ENCODE data around the gene EHMT2. TPM values are rescaled to one million over a fixed set of nuclear protein-coding genes. Genes with fewer than 3 reads are reported as not detected.
A peak's percentile ranks its signal among the peaks of the same experiment; 100 is the strongest.

The EHMT2 gene
- polyA plus RNA-seq, 1 donor (not counting 4 experiments of a cell fraction or from before 2014, with no cell fraction given): 17.7 TPM

DNA sequence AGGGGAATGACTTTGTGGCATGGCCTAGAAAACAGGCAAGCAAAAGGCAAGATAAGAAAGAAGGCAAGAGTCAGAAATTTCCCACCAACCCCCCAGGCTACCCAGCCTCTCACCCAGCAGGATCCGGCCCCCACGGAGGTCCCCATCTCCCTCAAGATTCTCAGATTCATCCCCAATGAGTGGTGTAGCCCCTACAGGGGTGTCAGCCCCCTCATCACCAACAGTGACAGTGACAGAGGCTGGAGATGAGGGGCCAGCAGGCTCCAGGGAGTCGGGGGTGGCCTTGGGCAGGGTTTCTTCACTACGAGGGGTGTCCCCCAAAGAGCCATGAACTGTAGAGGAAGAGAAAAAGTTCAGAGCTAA, 1.0 kb downstream of the EHMT2 start:
- Histone ChIP-seq H3K9ac (ENCODE audit: control insufficient read depth, extremely low read depth, insufficient read depth, low read length) (peak overlapping the region; percentile 69), H3K4me3 (ENCODE audit: control insufficient read depth in 2 of 3, extremely low read depth in 1 of 3, insufficient read depth in 2 of 3, low read depth in 1 of 3, low read length in 3 of 3) (peak overlapping the region; percentile 56 to 88 (median 85)), H3K27me3 (ENCODE audit: control insufficient read depth, extremely low read depth, insufficient read depth, low read length) (no peaks in the 10 kb centered on the region), H3K36me3 (ENCODE audit: control insufficient read depth in 2 of 2, extremely low read depth in 1 of 2, insufficient read depth in 2 of 2, low read length in 2 of 2) (peaks cover 8 to 12% of the 10 kb centered on the region in 2 experiments), H3K9me3 (ENCODE audit: control insufficient read depth, low read depth, low read length) (no peaks in the 10 kb centered on the region), H3K79me2 (ENCODE audit: control insufficient read depth, insufficient read depth, low read length) (no peaks in the 10 kb centered on the region), H2AFZ (ENCODE audit: control insufficient read depth, low read length) (peak overlapping the region; percentile 52), H3K4me2 (ENCODE audit: control insufficient read depth, extremely low read depth, insufficient read depth, low read depth, low read length) (peak overlapping the region; percentile 81), H4K20me1 (ENCODE audit: control insufficient read depth, extremely low read depth, insufficient read depth, low read length) (no peaks in the 10 kb centered on the region), H3K4me1 (ENCODE audit: control insufficient read depth, extremely low read depth, insufficient read depth, low read length) (peaks cover 11% of the 10 kb centered on the region), H3K27ac (ENCODE audit: control insufficient read depth, insufficient read depth, low read length) (peak overlapping the region; percentile 12), H3K9me1 (ENCODE audit: control insufficient read depth, extremely low read depth, insufficient read depth, low read length) (no peaks in the 10 kb centered on the region)
- dilution Hi-C loops (cut with MboI; ENCODE audit: extremely low pct_ligation_motif_present, low sequenced_read_pairs): no loop called here
- FAIRE-seq (no peak), DNase-seq (ENCODE audit: low read depth, low spot score) (no peak)
- TF ChIP-seq EZH2 (IDR thresholded peaks at IDR 0.05; ENCODE audit: low read length) (no peak), CTCF (optimal IDR thresholded peaks at IDR 0.05 in 1 of 3, IDR thresholded peaks at IDR 0.05 in 1 of 3, conservative IDR thresholded peaks at IDR 0.05 in 1 of 3; ENCODE audit: extremely low read depth in 1 of 3, insufficient read depth in 2 of 3, low read length in 3 of 3) (no peak)

GRCh38 chr6:31892821-31893220, 4.7 kb downstream of the EHMT2 start:
- no peaks in the 10 kb centered on the region for H3K9me3 ChIP-seq (ENCODE audit: control insufficient read depth, low read depth, low read length)
- dilution Hi-C loops (cut with MboI; ENCODE audit: extremely low pct_ligation_motif_present, low sequenced_read_pairs): no loop called here
- no peak overlapping the region for H2AFZ ChIP-seq (ENCODE audit: control insufficient read depth, low read length)
- TF ChIP-seq CTCF (optimal IDR thresholded peaks at IDR 0.05 in 1 of 3, IDR thresholded peaks at IDR 0.05 in 1 of 3, conservative IDR thresholded peaks at IDR 0.05 in 1 of 3; ENCODE audit: extremely low read depth in 1 of 3, insufficient read depth in 2 of 3, low read length in 3 of 3) (no peak), EZH2 (IDR thresholded peaks at IDR 0.05; ENCODE audit: low read length) (no peak)
- H3K9ac ChIP-seq (ENCODE audit: control insufficient read depth, extremely low read depth, insufficient read depth, low read length): no peak overlapping the region
- H3K27ac ChIP-seq (ENCODE audit: control insufficient read depth, insufficient read depth, low read length): no peak overlapping the region
- no peaks in the 10 kb centered on the region for H4K20me1 ChIP-seq (ENCODE audit: control insufficient read depth, extremely low read depth, insufficient read depth, low read length)
- no peaks in the 10 kb centered on the region for H3K27me3 ChIP-seq (ENCODE audit: control insufficient read depth, extremely low read depth, insufficient read depth, low read length)
- H3K4me1 ChIP-seq (ENCODE audit: control insufficient read depth, extremely low read depth, insufficient read depth, low read length): peaks cover 3% of the 10 kb centered on the region
- no peaks in the 10 kb centered on the region for H3K9me1 ChIP-seq (ENCODE audit: control insufficient read depth, extremely low read depth, insufficient read depth, low read length)
- no peak for FAIRE-seq
- no peak overlapping the region for H3K4me3 ChIP-seq (ENCODE audit: control insufficient read depth in 2 of 3, extremely low read depth in 1 of 3, insufficient read depth in 2 of 3, low read depth in 1 of 3, low read length in 3 of 3)
- no peak for DNase-seq (ENCODE audit: low read depth, low spot score)
- no peak overlapping the region for H3K4me2 ChIP-seq (ENCODE audit: control insufficient read depth, extremely low read depth, insufficient read depth, low read depth, low read length)
- H3K79me2 ChIP-seq (ENCODE audit: control insufficient read depth, insufficient read depth, low read length): no peaks in the 10 kb centered on the region
- peaks cover 14 to 26% of the 10 kb centered on the region in 2 experiments for H3K36me3 ChIP-seq (ENCODE audit: control insufficient read depth in 2 of 2, extremely low read depth in 1 of 2, insufficient read depth in 2 of 2, low read length in 2 of 2)
